HG03108 (cell line): Measurements from ENCODE around the gene MCRIP1.

Experiments used
- ATAC-seq: cut with Tn5 transposase; IDR thresholded peaks from one replicate; pipeline ENCODE4 v1.9.1; 2021; ENCODE audit warnings: moderate library complexity; ENCODE audit not compliant: unreplicated experiment

MCRIP1 gene

DNA sequence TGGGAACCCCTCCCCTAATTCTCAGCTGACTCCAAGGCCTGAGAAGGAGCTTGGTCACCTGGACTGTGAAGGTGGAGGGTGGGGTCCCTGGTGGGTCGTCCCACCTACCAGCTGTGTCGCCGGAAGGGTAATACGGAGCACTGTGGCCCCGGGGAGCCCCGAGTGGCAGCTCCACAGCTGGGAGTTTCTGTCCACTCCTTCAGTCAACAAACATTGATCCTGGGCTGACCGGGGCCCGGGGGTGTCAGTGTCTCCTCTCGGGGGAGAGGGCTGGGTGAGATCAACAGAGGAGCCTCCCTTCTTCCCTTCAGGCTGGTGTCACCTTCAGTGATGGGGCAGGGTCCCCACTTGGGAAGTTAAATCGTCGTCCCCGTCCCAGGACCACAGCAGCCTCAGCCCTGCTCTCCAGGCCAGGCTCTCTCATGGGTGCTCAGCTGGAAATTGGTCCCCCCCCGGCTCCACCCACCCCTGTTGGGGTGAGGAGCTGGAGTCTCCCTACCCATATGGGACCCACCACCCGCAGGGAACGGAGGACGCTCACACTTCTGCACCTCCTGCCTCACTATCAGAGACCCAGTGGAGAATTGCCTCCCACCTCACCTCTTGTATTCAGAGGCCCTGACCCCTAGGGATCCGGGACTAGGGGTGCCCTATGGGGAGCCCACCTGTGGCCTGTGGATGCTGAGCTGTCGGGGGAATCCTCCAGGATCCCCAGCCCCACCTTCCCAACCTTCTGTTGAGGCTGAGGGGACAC, 27.2 kb downstream of the MCRIP1 start:
- no peak for ATAC-seq

DNA sequence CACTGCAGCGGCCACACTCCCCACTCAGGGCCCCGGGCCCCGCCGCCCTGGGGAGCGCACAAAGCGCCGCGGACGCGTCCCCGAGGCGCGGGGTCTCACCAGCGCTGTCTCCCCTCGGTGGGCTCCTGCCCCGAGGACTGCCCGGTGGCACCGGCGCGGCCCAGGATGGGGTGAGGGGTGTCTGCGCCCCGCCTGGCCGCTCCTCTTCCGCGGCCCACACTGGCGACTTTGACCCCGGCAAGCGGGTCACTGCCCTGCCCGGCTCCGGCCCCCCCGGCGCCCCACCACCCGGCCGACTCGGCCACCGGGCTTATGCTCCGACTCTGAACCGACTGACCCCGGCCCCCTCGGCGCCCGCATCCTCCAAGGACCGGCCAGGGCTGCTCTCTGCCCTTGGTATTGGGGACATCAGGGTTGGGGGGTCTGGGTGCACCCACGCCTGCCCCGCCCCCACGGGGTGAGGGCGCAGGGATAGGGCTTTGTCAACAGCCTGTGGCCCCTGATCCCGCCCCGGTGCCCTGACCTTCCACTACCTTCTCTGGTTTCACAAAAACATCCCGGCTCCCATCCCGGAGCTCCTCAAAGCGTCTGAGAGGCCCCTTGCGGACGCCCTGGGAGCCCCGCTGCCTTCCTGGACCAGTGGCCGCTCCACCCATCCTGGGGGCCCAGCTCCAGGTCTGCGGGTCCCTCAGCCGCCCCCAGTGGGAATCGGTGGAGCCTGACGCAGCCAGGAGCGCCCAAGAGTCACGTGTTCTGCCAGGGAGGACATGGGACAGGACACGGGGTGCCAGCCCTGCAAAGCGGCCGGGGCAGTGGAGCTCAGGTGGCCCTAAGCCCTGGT, 28.3 kb downstream of the MCRIP1 start:
- ATAC-seq, result no peak

DNA sequence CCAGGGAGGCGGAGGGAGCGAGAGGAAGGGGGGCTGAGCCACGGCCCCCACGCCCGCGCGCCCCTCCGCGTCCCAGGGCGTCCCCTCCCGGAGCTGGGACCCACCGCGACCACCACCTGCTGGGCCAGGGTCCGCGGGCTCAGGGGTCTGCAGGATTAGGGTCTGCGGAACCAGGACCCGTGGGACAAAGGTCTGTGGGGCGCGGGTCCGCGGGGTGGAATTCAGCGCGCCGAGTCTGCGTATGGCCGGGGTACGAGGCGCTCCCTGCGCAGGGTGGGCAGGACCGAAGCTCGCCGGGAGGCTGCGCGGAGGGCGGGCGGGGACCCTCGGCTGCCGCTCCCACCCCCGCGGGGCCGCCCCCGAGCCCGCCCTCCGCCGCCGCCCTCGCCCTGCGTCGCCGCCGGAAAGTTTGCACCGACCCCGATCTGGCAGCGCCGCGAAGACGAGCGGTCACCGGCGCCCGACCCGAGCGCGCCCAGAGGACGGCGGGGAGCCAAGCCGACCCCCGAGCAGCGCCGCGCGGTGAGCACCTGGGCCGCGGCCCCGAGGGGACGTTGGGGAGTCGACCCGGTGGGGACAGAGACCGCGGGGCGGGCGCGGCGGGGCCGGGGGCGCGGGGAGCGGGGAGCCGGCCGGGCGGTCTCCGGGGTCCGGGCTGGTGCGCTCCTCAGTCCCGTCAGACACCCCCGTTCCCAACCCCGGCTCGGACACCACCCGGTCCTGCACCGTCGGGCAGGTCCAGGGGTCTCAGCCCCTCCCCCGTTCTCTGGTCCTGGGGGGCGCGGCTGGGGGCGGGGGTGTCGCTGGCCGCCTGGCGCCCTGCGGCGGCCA, 29.1 kb downstream of the MCRIP1 start, which contains the start of gene GCGR:
Gene GCGR (plus strand): TSS at position 423 of the 831 bp plus-strand sequence. CDS start 4,869 bp downstream, outside the sequence.
- no peak for ATAC-seq

DNA sequence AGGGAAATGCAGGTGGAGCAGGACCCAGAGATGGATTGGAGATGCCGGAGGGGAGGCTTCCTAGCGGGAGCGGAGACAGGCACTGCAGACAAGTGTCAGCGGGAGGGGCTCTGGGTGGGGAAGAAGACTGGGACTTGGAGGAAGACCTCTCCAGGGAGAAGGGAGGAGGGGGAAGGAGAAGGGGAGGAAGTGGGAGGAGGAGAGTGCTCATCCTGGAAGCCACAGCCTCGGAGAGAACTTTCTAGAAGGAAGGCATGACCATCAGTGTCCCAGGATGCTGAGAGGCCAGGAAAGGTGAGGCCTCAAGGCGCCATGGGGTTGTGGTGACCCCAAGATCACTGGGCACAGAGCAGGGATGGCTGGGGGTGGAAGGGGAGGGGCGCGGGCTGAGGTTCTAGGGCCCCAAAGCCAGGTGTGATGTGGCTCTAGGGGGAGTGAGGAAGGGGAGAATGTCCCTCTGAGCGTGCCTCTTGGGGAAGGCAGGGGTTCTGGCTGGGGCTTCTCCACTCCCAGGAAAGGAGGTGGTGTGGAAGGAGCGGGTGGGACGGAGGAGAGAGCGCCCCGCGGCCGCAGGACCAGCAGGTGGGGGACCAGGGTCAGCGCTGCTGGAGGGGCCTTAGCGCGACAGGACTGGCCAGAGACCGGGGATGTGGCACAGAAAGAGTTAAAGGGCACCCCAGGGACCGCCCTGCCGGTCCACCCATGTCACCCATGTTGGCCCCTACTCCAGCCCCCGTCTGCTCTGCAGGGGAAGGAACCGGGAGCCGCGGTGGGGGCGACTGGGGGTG, 30.0 kb downstream of the MCRIP1 start:
- no peak for ATAC-seq

DNA sequence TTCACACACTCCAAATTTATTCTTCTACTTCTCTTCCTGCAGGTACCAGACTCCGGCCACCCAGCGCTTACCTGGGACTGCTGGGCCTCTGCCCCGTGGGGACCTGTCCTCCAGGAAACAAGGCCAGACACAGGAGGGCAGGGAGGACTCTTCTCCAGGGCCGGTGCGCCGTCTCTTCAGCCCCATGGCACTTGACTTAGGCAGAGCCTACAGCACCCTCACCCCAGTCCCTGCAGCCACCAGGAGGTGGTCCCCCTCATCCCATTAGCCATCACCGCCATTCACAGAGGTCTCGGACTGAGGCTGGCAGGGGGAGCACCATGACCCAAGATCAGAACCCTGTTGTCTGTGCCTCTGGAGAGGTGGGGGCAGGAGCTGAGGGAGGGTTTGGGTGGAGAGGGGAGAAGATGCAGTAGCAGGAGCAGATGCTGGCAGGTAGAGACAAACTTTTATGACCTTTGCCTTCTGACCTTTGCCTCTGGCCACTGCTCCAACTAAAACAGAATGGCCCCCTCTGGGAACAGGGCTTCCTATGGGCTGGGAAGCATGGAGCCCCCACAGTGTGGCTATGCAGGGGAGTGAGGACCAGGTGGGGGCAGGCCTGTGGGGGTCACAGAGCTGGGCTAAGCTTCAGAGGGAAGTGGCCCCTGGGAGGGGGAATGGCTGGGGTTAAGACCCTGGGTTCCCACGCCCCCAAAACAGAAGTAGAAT, 30.9 kb downstream of the MCRIP1 start:
- ATAC-seq, result no peak

DNA sequence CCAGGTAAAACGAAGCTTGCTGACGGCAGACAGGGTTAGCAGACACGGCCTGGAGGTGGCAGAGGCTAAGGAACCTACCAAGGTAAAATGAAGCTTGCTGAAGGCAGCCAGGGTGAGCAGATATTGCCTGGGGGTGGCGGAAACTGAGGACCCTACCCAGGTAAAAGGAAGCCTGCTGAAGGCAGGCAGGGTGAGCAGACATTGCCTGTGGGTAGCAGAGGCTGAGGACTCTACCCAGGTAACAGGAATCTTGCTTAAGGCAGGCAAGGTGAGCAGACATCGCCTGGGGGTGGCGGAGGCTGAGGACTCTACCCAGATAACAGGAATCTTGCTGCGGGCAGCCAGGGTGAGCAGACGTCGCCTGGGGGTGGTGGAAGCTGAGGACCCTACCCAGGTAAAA, 31.8 kb downstream of the MCRIP1 start:
- no peak for ATAC-seq

DNA sequence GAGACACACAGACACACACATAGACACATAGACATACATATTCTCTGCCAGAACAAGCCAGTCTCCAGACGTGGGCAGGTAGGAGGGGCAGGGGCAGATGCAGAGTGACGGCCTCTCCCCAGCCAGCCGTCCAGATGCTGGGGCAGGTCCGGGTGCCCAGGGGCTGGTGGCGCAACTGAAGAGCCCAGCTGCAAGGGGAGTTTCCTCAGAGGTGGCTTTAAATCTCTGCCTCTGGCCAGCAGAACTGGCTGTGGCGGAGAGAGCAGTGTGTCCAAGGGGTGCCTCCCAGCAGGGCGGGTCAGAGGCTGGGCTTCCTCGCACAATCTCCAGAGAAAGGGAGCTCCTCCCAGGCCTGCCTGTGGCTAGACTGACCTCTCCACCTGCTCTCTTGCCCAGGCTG, 38.6 kb downstream of the MCRIP1 start:
- no peak for ATAC-seq

DNA sequence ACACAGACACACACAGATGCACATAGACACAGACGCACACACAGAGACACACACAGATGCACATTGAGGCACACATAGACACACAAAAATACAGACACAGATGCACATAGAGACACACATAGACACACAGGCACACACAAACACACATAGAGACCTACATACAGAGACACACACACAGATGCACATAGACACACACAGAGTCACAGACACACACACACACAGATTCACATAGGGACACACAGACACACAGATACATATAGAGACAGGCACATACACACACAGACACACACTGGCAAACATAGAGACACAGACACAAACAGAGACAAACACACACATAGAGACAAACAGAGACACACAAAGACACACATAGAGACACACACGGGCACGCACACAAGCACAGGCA, 39.0 kb downstream of the MCRIP1 start:
- ATAC-seq, result no peak

DNA sequence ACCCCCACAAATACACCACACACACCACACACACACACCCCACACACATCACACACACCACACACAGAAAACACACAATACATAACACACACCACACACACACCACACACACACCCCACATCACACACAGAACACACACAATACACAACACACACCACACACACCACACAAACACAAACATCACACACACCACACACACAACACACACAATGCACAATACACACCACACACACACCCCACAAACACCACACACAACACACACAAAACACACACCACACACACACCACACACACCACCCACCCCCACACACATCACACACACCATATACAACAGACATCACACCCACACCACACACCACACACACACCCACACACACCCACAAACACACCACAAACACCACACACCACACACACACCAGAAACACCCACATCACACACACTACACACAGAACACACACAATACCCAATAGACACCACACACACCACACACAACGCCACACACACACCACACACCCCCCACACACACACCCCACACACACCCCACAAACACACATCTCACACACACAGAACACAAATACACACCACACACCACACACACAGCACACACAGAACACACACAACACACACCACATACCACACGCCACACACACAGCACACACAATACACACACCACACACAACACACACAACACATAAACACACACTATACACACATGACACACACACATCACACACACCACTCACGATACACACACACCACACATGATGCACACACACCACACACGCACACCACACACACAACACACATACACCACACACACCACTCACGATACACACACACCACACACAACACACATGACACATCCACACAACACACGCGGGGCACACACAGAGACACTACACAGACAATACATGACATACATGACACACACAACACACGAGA, 40.1 kb downstream of the MCRIP1 start:
- ATAC-seq, result no peak
